Astrocyte (in vitro differentiated cells and primary cell): ENCODE results near the gene SH3BP5. TPM values are rescaled to one million over a fixed set of nuclear protein-coding genes. Genes with fewer than 3 reads are reported as not detected.

Experiments used
- DNase-seq: peaks from one replicate; pipeline ENCODE4 v3.0.0-alpha.2; 2010; ENCODE audit warnings: low read depth
- FAIRE-seq: peaks from 2 replicates; lab custom pipeline; 2011; peaks lifted over from hg19 to GRCh38; lab: Jason Lieb, UNC
- H2AFZ ChIP-seq: 2 replicates; pipeline ENCODE4 v1.6.0; 2012; ENCODE audit warnings: low read depth, low read length, inconsistent platforms
- H3K27ac ChIP-seq: 2 replicates; pipeline ENCODE4 v1.5.1; 2011; ENCODE audit warnings: low read depth, low read length, inconsistent platforms
- H3K27me3 ChIP-seq: 2 replicates; pipeline ENCODE4 v1.6.0; 2011; ENCODE audit warnings: low read length, inconsistent platforms; ENCODE audit not compliant: insufficient read depth
- H3K36me3 ChIP-seq: 2 replicates; pipeline ENCODE4 v1.5.1; 2011; ENCODE audit warnings: low read length, inconsistent platforms; ENCODE audit not compliant: insufficient read depth
- H3K4me1 ChIP-seq: 2 replicates; pipeline ENCODE4 v1.5.1; 2011; ENCODE audit warnings: low read length, inconsistent platforms; ENCODE audit not compliant: insufficient read depth
- H3K4me2 ChIP-seq: 2 replicates; pipeline ENCODE4 v1.6.0; 2012; ENCODE audit warnings: low read length, inconsistent platforms
- H3K4me3 ChIP-seq: 2 replicates; pipeline ENCODE4 v1.5.1; 2011; ENCODE audit warnings: low read depth, mild to moderate bottlenecking, low read length, inconsistent platforms; ENCODE audit not compliant: insufficient read depth
- H3K79me2 ChIP-seq: 2 replicates; pipeline ENCODE4 v1.6.0; 2012; ENCODE audit warnings: mild to moderate bottlenecking, low read length, inconsistent platforms; ENCODE audit not compliant: insufficient read depth
- H3K9ac ChIP-seq: 2 replicates; pipeline ENCODE4 v1.6.0; 2012; ENCODE audit warnings: mild to moderate bottlenecking, low read length, inconsistent platforms
- H3K9me3 ChIP-seq: 2 replicates; pipeline ENCODE4 v1.5.1; 2012; ENCODE audit warnings: low read depth, mild to moderate bottlenecking, low read length, inconsistent platforms; ENCODE audit not compliant: insufficient read depth
- H4K20me1 ChIP-seq: 2 replicates; pipeline ENCODE4 v1.6.0; 2012; ENCODE audit warnings: low read length, inconsistent platforms; ENCODE audit not compliant: insufficient read depth
- H3K27ac Mint-ChIP-seq: one replicate; pipeline ENCODE4 v1.8.0; 2021; ENCODE audit warnings: mild to moderate bottlenecking, mixed read lengths; ENCODE audit not compliant: unreplicated experiment
- H3K27me3 Mint-ChIP-seq: one replicate; pipeline ENCODE4 v1.8.0; 2021; ENCODE audit warnings: low read depth, mixed read lengths; ENCODE audit not compliant: unreplicated experiment
- H3K36me3 Mint-ChIP-seq: one replicate; pipeline ENCODE4 v1.8.0; 2021; ENCODE audit warnings: low read depth, mixed read lengths; ENCODE audit not compliant: unreplicated experiment
- H3K4me1 Mint-ChIP-seq: one replicate; pipeline ENCODE4 v1.8.0; 2021; ENCODE audit warnings: low read depth, mixed read lengths; ENCODE audit not compliant: unreplicated experiment
- H3K4me3 Mint-ChIP-seq: one replicate; pipeline ENCODE4 v1.8.0; 2021; ENCODE audit warnings: mild to moderate bottlenecking, moderate library complexity, mixed read lengths; ENCODE audit not compliant: unreplicated experiment
- H3K9me3 Mint-ChIP-seq: one replicate; pipeline ENCODE4 v1.8.0; 2021; ENCODE audit warnings: mild to moderate bottlenecking, mixed read lengths; ENCODE audit not compliant: unreplicated experiment
- EZH2 ChIP-seq: IDR thresholded peaks from 2 replicates; pipeline ENCODE4 v1.6.1; 2012; ENCODE audit warnings: mild to moderate bottlenecking, low read length, inconsistent platforms; ENCODE audit not compliant: insufficient read depth
- total RNA-seq: library from RNA; stranded (reverse); gene quantifications from 2 replicates; pipeline ENCODE4 v1.2.1, GENCODE V29; 2021
- TF ChIP-seq, protein P1 (sequence below): IDR thresholded peaks from 2 replicates; pipeline ENCODE4 v1.5.1; 2011; ENCODE audit warnings: low read depth, mild to moderate bottlenecking, inconsistent platforms, low read length, moderate library complexity; ENCODE audit not compliant: insufficient read depth

The SH3BP5 gene
- total RNA-seq, 1 donor from 2014 or later: 25.2 TPM

DNA sequence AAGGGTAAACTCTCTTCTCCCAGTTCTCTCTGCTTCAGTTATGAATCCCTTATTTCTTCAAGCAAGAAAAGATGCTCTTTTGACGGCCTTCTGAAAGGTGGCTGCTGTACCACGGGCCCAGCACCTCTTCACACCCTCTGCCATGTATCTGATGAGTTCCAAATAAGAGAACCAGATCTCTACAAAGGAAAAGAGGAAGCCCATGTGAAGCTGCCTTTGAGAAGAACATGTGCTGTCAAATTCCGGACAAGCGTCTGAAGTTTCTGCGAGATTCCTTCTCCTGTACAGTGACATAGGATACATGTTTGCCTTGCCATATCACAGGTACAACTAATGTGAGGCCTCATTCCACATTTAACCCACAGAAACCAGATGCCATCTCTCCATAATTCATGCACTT lies 59.2 kb downstream of the SH3BP5 start:
- peaks cover 40% of the 10 kb centered on the region for H3K4me1 ChIP-seq
- H3K9me3 Mint-ChIP-seq: no peaks in the 10 kb centered on the region
- H2AFZ ChIP-seq: no peak overlapping the region
- H3K4me1 Mint-ChIP-seq: peaks cover 37% of the 10 kb centered on the region
- peaks cover 17% of the 10 kb centered on the region for H4K20me1 ChIP-seq
- peaks cover 7% of the 10 kb centered on the region for H3K36me3 Mint-ChIP-seq
- H3K4me3 ChIP-seq: no peak overlapping the region
- no peak overlapping the region for H3K4me3 Mint-ChIP-seq
- H3K27me3 ChIP-seq: no peaks in the 10 kb centered on the region
- peak overlapping the region; percentile 7 for H3K27ac Mint-ChIP-seq
- H3K9ac ChIP-seq: no peak overlapping the region
- peaks cover 27% of the 10 kb centered on the region for H3K79me2 ChIP-seq
- no peak overlapping the region for H3K4me2 ChIP-seq
- H3K36me3 ChIP-seq: no peaks in the 10 kb centered on the region
- no peaks in the 10 kb centered on the region for H3K9me3 ChIP-seq
- H3K27ac ChIP-seq: no peak overlapping the region
- FAIRE-seq (no peak), DNase-seq (no peak)
- TF ChIP-seq, protein P1, sequence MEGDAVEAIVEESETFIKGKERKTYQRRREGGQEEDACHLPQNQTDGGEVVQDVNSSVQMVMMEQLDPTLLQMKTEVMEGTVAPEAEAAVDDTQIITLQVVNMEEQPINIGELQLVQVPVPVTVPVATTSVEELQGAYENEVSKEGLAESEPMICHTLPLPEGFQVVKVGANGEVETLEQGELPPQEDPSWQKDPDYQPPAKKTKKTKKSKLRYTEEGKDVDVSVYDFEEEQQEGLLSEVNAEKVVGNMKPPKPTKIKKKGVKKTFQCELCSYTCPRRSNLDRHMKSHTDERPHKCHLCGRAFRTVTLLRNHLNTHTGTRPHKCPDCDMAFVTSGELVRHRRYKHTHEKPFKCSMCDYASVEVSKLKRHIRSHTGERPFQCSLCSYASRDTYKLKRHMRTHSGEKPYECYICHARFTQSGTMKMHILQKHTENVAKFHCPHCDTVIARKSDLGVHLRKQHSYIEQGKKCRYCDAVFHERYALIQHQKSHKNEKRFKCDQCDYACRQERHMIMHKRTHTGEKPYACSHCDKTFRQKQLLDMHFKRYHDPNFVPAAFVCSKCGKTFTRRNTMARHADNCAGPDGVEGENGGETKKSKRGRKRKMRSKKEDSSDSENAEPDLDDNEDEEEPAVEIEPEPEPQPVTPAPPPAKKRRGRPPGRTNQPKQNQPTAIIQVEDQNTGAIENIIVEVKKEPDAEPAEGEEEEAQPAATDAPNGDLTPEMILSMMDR: no peak
- no peak for TF ChIP-seq EZH2
- H3K27me3 Mint-ChIP-seq: no peaks in the 10 kb centered on the region

DNA sequence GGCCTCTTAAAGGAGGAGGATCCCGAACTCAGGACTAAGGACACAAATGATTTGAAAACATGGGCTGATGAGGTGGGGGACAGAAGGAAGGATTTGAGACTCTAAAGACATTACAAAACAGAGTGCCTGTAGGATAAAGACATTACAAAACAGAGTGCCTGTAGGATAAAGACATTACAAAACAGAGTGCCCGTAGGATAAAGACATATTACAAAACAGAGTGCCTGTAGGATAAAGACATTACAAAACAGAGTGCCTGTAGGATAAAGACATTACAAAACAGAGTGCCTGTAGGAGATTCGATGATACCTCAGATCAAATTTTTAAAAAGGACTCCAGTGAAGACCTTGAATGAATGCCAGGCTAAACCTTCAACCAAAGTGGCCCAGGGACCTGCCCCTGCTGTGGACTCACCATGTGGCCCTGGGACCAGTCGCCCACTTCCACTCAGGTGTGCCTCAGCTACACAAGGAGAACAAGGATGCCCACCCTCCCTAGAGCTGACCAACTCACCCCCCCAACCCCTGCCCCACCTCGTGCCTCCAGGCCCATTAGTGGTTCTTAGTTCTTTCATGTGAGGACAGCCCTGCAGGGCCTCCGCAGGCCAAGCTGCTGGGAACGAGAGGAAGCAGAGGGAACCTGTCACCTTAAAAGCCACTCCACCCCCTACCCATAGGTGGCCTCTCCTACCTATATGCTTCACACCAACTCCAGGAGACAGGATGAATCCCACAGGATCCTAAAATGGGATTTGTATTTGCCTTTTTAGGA lies 59.8 kb downstream of the SH3BP5 start:
- H3K9ac ChIP-seq: no peak overlapping the region
- H3K4me1 Mint-ChIP-seq: peaks cover 37% of the 10 kb centered on the region
- H3K27ac Mint-ChIP-seq: no peak overlapping the region
- no peak overlapping the region for H3K4me2 ChIP-seq
- no peak overlapping the region for H3K4me3 Mint-ChIP-seq
- no peaks in the 10 kb centered on the region for H3K36me3 ChIP-seq
- peaks cover 20% of the 10 kb centered on the region for H3K79me2 ChIP-seq
- peaks cover 7% of the 10 kb centered on the region for H3K36me3 Mint-ChIP-seq
- H2AFZ ChIP-seq: no peak overlapping the region
- peaks cover 12% of the 10 kb centered on the region for H4K20me1 ChIP-seq
- H3K27ac ChIP-seq: no peak overlapping the region
- no peaks in the 10 kb centered on the region for H3K9me3 ChIP-seq
- no peaks in the 10 kb centered on the region for H3K9me3 Mint-ChIP-seq
- DNase-seq: no peak
- peaks cover 42% of the 10 kb centered on the region for H3K4me1 ChIP-seq
- H3K27me3 Mint-ChIP-seq: no peaks in the 10 kb centered on the region
- H3K27me3 ChIP-seq: no peaks in the 10 kb centered on the region
- TF ChIP-seq, protein P1: no peak
- no peak for TF ChIP-seq EZH2
- FAIRE-seq: no peak
- H3K4me3 ChIP-seq: no peak overlapping the region

DNA sequence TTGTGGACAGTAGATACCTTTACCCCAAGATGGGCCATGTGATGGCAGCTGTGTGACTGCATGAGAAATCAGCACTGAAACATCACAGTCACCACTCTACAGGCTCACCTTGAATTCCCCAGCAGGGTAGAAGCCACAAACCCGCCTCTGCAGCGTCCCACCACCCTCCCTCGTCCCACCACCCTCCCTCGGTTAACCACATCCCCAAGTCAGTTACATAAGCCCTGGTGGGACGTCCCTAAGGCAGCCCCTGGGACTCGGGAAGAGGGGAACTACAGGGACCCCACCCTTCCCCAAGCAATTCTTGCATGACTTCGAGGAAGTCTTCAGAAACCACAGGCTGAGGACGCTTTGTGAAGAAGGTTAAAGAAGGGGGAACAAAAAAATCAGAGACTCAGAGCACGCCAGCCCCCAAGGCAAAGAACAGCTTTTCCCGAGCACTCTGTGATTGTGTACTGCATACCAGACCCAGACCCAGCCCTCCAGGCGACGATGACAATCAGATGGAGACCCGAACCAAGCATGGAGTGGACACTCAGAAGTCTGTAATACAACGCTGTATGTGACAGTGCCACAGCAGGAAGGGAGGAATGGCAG lies 60.5 kb downstream of the SH3BP5 start:
- peaks cover 7% of the 10 kb centered on the region for H3K36me3 Mint-ChIP-seq
- peaks cover 37% of the 10 kb centered on the region for H3K4me1 Mint-ChIP-seq
- no peak overlapping the region for H3K27ac ChIP-seq
- H3K9me3 Mint-ChIP-seq: no peaks in the 10 kb centered on the region
- H3K79me2 ChIP-seq: peaks cover 14% of the 10 kb centered on the region
- no peaks in the 10 kb centered on the region for H3K27me3 ChIP-seq
- no peak overlapping the region for H3K9ac ChIP-seq
- no peak for TF ChIP-seq EZH2
- TF ChIP-seq, protein P1: no peak
- FAIRE-seq: no peak
- H3K4me3 Mint-ChIP-seq: no peak overlapping the region
- no peaks in the 10 kb centered on the region for H3K36me3 ChIP-seq
- no peak overlapping the region for H3K27ac Mint-ChIP-seq
- H3K27me3 Mint-ChIP-seq: no peaks in the 10 kb centered on the region
- no peaks in the 10 kb centered on the region for H3K9me3 ChIP-seq
- no peak overlapping the region for H3K4me2 ChIP-seq
- DNase-seq: no peak
- H3K4me3 ChIP-seq: no peak overlapping the region
- H2AFZ ChIP-seq: no peak overlapping the region
- H3K4me1 ChIP-seq: peaks cover 42% of the 10 kb centered on the region
- peaks cover 11% of the 10 kb centered on the region for H4K20me1 ChIP-seq
